Measurements from ENCODE around the gene MMP14.

GRCh38 chr14:22793976-22794375 is 42.4 kb upstream of the MMP14 start:
- TF ChIP-seq POLR2A (IDR thresholded peaks at IDR 0.05) = no peak
- no peak for TF ChIP-seq CTCF (IDR thresholded peaks at IDR 0.05)
- TF ChIP-seq EP300 (IDR thresholded peaks at IDR 0.05) = no peak

Data from suprapubic skin (tissue), 3 donors.